Posterior vena cava (tissue), 2 donors: Measurements from ENCODE around the gene C1GALT1. TPM values are rescaled to one million over a fixed set of nuclear protein-coding genes. Genes with fewer than 3 reads are reported as not detected.

Source experiments
- DNase-seq: peaks from one replicate; pipeline ENCODE4 v3.0.0-alpha.2; 2020; ENCODE audit warnings: low spot score
- intact Hi-C, 2 donors: fragments of 100-400 bp; cut with DNase I; formaldehyde crosslinking; loops; one replicate each; pipeline versions ENCODE4 v1.14.1 to v1.14.2; 2022 to 2023
- total RNA-seq, 2 donors: library from RNA; stranded (reverse); fragmentation: NEBNext Ultra II Directional; extraction: Animal tissue kit (Norgen Biotek cat#: 25700); gene quantifications; one replicate each; pipeline ENCODE4 v1.2.1, GENCODE V29; 2021
- donor health status: DM: yes; HTN: yes; CAD: no.
- donor health status: DM: yes; HTN: yes; CAD: no.

C1GALT1 gene
- total RNA-seq, 2 donors from 2014 or later: 26.1 to 28.8 TPM

DNA sequence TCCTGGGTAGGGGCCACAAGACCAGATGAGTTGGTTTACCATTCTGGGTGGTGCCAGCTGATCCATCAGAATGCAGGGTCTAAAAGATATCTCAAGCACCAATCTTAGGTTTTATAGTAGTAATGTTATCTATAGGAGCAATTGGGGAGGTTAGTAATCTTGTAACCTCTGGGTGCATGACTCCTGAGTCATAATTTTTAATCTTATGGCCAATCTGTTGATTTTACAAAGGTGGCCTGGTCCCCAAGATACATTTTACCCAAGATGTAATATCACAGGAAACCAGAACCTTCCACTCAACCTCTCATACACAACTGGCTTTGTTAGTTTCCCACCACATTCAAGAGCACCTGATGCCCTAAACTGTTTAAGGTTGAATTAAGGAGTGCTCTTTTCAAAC is 79.5 kb downstream of the C1GALT1 start:
- DNase-seq: no peak
- intact Hi-C loops: no loop called here

DNA sequence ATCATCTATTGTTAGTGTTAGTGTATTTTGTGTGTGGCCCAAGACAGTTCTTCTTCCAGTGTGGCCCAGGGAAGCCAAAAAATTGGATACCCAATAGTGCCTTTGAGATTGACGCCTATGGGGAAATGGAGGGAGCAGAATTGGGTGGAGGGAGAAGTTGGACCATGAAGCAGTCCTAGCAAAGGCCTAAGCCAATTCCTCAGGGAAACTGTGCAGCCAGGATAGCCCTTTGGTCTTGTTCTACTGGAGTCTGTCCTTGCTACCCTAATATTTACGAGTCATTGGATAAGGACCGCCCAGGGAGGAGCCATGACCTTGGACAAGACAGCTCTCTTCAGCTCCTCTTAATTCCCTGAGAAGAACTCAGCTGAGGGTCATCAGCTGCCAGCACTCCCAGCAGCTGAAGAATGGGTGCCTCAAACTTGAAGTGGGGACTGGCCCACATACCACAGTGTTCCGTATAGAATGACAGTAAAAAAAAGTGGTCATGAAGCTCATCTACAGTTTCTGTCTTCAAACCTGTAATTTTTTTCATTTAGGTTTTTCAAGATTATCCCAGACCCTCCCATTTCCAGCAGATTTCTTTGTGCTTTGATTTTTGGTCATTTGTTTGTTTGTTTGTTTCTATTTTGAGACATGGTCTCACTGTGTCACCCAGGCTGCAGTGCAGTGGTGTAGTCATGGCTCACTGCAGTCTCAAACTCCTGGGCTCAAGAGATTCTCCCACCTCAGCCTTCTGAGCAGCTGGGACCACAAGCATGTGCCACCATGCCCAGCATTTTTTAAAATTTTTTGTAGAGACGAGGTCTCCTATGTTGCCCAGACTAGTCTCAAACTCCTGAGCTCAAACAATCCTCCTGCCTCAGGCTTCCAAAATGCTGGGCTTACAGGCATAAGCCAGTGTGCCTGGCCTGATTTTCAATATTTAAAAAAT is 81.2 kb downstream of the C1GALT1 start:
- intact Hi-C loops: no loop called here
- DNase-seq: no peak

DNA sequence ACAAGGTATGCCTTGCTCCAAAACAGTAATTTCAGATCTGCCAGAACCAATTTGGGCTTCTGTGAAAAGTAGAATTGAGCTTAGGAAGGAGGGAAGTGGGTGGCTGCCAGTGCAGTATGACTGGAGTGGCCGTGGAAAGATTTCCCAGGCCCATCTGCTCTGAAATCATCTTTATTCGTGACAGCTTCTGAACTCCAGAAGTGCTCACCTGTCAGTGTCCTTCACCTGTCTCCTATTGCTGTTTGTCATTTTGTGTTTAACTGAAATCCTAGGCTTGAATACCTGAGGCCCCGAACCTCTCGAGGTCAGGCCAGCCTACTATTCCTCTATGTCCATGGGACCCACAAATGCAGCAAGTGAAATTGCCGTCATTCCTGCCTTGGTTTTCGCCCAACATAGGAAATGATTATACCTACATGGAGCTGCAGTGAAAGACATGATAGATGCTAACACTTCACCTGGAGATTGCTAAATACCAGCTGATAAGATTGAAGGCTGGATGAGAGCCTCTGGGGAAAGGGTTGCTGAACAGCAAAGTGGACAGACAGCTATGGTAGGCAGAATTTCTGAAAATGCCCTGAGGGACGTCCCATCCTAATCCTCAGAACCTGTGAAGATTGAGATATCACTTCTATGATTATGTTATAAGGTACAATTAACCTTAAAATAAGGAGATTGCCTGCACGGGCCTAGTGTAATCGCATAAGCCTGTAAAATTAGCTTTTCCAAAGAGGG is 82.1 kb downstream of the C1GALT1 start:
- DNase-seq: no peak
- intact Hi-C loops: no loop called here

DNA sequence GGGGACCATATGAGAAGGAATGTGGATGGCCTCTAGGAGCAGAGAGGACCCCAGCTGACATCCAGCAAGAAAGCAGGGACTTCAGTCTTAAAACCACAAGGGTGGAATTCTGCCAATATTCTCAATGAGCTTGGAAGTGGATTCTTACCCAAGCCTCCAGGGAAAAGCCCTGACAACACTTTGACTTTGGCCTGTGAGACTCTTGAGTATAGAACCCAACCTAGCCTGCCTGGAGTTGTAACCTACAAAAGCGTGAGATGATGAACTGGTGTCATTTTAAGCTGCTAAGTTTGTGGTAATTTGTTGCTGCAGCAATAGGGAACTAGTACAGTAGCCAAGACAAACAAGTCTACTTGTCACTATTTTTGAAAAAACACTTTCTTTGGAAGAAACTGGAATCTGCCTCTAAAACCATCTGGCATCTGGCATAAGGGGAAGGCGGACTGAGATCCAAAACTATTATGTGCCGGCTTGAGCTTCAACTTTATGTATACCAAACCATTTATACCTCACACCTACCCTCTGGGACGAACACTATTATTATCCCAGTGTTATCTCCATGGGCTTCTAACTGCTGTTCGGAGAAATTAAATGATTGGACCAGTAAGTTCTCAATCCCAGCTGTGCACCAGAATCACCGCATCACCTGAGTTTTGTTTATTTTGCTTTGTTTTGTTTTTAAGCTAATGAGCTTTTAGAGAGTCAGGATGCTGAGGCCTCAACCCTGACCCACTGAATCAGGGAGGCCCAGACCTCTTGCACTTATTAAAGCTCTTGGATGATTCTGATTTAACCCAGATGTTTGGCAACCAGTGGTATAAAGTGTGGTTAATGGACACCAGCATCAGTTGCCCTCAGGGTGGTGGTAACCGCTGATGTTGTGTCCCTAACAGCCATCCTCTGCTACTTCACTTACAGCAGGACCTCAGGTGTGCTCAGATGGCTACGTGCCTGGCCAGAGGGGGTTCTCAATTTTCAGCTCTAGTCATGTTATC is 83.0 kb downstream of the C1GALT1 start:
- intact Hi-C loops: no loop called here
- DNase-seq: no peak

DNA sequence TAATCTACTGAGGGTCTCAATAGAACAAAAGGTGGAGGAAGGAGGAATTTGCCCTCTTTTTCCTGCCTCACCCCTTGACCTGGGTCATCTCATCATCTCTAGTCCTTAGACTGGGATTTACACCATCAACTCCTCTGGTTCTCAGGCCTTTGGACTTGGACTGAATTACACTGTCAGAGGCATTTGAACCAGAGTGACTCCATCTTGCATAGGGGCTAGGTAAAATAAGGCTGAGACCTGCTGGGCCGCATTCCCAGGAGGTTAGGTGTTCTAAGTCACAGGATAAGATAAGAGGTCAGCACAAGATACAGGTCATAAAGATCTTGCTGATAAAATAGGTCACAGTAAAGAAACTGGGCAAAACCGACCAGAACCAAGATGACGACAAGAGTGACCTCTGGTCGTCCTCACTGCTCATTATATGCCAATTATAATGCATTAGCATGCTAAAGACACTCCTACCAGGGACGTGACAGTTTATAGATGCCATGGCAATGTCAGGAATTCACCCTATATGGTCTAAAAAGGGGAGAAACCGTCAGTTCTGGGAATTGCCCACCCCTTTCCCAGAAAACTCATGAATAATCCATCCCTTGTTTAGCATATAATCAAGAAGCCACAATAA is 84.0 kb downstream of the C1GALT1 start:
- no peak for DNase-seq
- intact Hi-C loops: no loop called here

DNA sequence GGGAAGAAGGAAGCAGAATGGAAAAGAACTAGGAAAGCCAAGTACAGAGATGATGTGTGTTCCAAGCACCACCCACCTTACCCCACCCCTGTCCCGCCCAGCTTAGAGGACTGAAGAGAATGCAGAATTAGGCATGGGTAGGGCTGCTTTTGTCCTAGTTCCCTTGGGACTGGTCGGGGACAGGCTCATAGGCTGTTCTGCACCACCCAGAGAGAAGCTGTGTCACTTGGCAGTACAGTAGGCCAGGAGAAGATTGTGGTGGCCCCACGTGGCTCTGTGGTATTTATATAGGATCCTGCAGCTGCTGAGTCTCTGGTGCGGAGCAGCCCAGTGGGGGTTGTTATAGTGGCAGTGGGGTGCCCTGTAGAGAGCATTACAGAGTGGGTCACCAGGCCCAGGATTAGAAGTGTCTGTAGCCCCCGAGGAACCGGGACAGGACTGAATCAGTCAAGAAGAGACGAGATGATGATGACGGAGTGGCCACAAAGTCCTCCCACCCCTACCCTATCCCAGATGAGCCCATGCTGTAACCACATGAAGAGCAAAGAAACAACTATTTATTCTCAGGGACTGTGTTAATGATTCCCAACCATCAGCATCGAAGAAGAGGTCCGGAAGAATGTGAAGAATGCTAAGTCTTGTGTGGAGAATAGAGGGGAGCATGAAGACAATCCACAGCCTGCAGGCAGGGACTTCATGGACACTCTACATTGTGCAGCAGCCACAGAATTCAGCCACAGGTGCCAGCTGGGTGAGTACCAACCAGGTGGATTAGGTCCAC is 88.9 kb downstream of the C1GALT1 start:
- intact Hi-C loops: no loop called here
- DNase-seq: no peak

DNA sequence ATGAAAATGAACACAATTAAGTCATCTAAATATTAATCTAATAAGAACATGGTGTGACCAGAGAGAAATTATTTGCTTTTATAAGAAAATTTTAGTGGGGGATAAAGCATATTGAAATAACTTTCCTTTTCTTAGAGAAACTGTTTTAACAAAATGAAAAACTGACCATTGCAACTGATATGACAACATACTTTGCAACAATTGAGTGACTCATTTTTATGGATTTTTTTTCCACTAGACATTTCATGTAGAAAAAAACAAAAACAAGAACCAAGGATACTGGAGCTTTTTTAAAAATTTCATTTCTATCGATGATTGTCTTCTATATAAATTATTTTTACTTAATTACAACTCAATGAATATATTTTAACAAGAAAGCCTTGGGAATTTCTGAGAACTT is 90.0 kb downstream of the C1GALT1 start:
- no peak for DNase-seq
- intact Hi-C loops: no loop called here

DNA sequence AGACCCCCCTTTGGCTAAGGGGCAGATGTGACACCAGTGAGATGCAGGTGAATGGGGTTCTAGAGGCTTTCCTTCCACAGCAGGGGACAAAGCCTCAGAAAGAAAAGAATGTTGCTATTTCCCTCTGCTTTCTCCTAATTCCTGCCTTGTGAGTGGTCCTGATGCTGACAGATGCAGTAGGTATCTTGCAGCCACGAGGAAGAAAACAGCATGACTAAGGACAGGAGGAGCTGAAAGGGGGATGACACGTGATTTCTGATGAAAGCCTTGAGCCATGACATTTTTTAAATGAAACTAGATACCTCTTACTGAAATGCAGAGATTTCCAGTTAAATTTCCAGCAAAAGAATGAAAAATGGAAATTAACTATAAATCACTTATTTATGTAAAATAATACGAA is 92.4 kb downstream of the C1GALT1 start:
- DNase-seq: no peak
- intact Hi-C loops: no loop called here

DNA sequence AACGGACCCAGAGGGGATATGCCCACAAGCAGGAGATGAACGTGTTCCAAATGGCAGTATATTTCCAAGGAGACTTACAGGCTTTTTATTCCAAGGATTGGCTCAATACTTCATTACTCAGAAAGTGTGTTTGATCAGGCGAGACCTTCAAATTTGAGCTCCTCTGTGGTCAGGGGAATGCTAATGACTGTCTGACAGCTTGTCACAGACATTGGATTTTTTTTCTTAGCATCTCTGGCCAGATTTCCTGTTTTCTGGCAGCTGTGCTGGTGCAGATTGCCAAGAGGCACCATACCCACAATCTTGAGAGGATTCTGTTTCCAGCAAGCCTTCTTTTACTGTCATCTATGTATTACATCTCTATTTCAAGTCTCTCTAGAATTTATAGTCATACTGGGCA is 93.8 kb downstream of the C1GALT1 start:
- DNase-seq: no peak
- intact Hi-C loops: no loop called here

DNA sequence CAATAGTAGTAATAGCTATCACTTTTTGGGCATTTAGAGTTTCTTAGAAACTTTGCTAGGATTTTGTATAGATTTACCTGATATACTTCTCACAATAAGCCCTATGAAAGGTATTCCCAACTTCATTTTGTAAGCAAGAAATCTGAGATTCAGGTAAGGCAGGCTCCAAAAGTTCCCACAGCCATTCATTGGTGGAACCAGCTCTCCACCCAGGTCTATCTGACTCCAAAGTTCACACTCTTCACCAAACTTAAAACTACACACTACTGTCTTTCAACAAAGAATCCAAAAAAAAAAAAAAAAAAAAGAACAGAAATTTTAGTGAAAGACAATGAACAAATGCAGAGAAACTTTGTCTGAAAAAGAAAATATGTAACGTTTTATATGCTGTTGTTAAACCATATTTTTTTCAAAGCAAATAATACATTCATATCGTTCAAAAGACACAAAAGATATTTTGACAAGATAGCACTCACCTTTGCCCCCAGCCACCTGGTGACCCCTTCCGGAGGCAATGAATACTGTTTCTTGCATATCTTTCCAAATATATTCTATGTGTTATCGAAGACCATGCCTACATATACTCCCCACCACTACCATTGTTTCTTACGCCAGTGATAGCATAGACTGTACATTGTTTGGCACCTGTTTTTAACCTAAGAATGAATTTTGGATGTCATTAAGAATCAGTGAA is 108.2 kb downstream of the C1GALT1 start:
- intact Hi-C loops: no loop called here
- DNase-seq: no peak

DNA sequence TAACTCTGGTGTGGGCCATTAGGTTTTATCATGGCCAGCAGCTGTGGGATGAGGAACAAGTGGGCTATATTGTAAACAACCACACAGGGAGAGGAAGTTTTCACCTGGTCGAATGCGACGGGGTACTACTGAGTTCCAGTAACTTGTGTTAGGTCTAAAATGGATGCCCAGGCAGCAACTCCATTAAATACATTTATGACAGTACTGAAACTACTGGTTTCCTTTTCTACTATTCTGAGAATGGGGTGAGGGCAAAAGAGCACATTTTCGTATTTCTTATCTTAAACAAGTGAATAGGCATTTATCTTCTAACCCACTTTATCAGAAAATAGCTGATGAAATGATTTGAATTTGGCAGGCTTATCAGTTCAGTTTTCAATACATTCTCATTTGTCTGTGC is 109.7 kb downstream of the C1GALT1 start:
- DNase-seq: no peak
- intact Hi-C loops: no loop called here

DNA sequence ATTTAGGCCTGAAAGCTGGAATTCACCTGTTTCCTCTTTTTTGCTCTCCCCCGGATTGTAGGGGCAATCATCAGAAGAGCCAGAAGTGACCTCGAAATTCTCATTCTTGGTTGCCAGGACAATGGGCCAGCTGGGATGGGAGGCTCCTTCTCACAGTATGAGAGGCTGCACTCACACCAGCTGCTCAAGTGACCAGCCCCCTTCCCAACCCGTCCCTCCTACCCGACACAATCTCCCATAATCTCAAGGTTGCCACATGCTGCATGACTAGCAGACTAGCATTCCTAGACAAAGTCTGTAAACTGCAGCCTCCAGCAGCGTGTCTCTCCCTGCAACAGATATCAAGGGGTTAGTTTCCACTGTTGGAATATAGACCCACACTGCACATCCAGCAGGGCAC is 110.3 kb downstream of the C1GALT1 start:
- intact Hi-C loops: no loop called here

DNA sequence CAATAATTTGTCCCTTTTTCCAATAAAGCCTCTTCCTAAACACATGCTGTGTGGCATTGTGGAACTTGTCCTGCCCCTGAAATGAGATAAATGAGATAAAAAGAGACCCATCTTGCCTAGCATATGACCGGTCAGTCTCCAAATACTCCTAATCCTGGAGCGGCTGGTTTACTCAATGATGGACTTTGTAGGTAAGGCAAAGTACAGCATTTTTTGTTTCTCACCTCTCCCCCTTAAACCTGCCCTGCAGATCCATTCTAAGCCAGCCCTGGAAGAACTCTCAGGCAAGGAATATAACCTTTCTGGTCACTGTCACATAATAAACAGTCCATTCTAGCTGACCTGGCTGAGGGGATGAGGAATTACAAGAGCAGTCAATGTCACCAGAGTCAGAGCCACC is 110.7 kb downstream of the C1GALT1 start:
- DNase-seq: no peak
- intact Hi-C loops: no loop called here

More for the DNA sequence above, 110.3 kb downstream of the C1GALT1 start:
- DNase-seq: peak; percentile 58

DNA sequence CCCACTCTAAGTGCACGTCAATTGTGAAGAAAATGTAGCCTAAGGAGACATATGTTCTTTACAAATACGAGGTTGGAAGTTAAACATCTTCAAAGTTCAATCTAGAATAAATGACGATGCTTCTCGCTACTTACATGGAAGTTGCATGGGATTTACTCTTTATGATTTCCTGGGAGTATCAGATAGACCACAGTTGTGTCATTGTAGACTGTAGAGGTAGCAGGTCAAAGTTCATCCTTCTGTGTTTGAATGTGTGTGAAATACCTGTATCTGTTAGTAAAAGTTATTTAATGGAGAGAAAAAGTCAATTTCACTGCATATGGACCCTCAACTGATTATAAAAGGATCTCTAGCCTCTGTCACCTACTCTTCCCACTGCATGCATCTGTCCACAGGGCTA is 112.6 kb downstream of the C1GALT1 start:
- intact Hi-C loops: no loop called here
- DNase-seq: no peak
